Esophagus squamous epithelium (tissue), 4 donors: ENCODE measurements around the gene SRBD1.

Experiments used
- CTCF ChIP-seq, 6 experiments: fragments of 450-650 bp in 4 of 6; fragments of 200-600 bp in 2 of 6; sonication (generic) in 2 of 6; IDR thresholded peaks; one replicate each; pipeline ENCODE4 v1.5.1; 2016 to 2019; ENCODE audit warnings: antibody characterized with exemption in 6 of 6, mild to moderate bottlenecking in 4 of 6, moderate library complexity in 4 of 6
- POLR2A ChIP-seq, 4 donors: fragments of 450-650 bp; IDR thresholded peaks; one replicate each; pipeline ENCODE4 v1.6.1; 2017; ENCODE audit warnings: antibody characterized with exemption in 4 of 4, mild to moderate bottlenecking in 4 of 4, moderate library complexity in 3 of 4

GRCh38 chr2:45397292-45397691, 213.8 kb downstream of the SRBD1 start:
- TF ChIP-seq CTCF (IDR thresholded peaks at IDR 0.05) = no peak
- no peak for TF ChIP-seq POLR2A (IDR thresholded peaks at IDR 0.05)
